ENCODE measurements around the gene LOXHD1.

Gene LOXHD1

GRCh38 chr18:46469186-46469915, 187.7 kb downstream of the LOXHD1 start:
- H3K4me2 ChIP-seq (ENCODE audit: low read length), result no peak overlapping the region
- no peak overlapping the region for H3K27ac ChIP-seq (ENCODE audit: low read depth, low read length, poor library complexity, severe bottlenecking)
- H3F3A ChIP-seq (ENCODE audit: insufficient read depth, low read length), result no peaks in the 10 kb centered on the region
- H3K4me3 ChIP-seq (ENCODE audit: low read depth, low read length, poor library complexity, severe bottlenecking), result no peak overlapping the region
- H3K79me2 ChIP-seq (ENCODE audit: insufficient read depth, low read length), result no peaks in the 10 kb centered on the region
- TF ChIP-seq CTCF (IDR thresholded peaks at IDR 0.05; ENCODE audit: low read length), result no peak
- H3K27me3 ChIP-seq (ENCODE audit: insufficient read depth, low read length), result no peaks in the 10 kb centered on the region
- no peaks in the 10 kb centered on the region for H3K9me3 ChIP-seq (ENCODE audit: low read length)
- no peaks in the 10 kb centered on the region for H4K20me1 ChIP-seq (ENCODE audit: insufficient read depth, low read length)
- H3K9me2 ChIP-seq (ENCODE audit: low read depth, low read length), result no peaks in the 10 kb centered on the region
- H3K4me1 ChIP-seq (ENCODE audit: insufficient read depth, low read length, severe bottlenecking), result no peaks in the 10 kb centered on the region
- H2AFZ ChIP-seq (ENCODE audit: low read length), result no peak overlapping the region
- no peak overlapping the region for H3K9ac ChIP-seq (ENCODE audit: low read length)
- no peaks in the 10 kb centered on the region for H3K36me3 ChIP-seq (ENCODE audit: insufficient read depth, low read length)

- Histone ChIP-seq H3K4me1 (ENCODE audit: insufficient read depth, low read length, severe bottlenecking) (no peaks in the 10 kb centered on the region), H3K36me3 (ENCODE audit: insufficient read depth, low read length) (no peaks in the 10 kb centered on the region), H3F3A (ENCODE audit: insufficient read depth, low read length) (no peaks in the 10 kb centered on the region), H2AFZ (ENCODE audit: low read length) (no peak overlapping the region), H3K9me3 (ENCODE audit: low read length) (no peaks in the 10 kb centered on the region), H3K9me2 (ENCODE audit: low read depth, low read length) (no peaks in the 10 kb centered on the region), H3K9ac (ENCODE audit: low read length) (no peak overlapping the region), H3K79me2 (ENCODE audit: insufficient read depth, low read length) (no peaks in the 10 kb centered on the region), H3K4me3 (ENCODE audit: low read depth, low read length, poor library complexity, severe bottlenecking) (no peak overlapping the region), H4K20me1 (ENCODE audit: insufficient read depth, low read length) (no peaks in the 10 kb centered on the region), H3K4me2 (ENCODE audit: low read length) (no peak overlapping the region), H3K27ac (ENCODE audit: low read depth, low read length, poor library complexity, severe bottlenecking) (no peak overlapping the region), H3K27me3 (ENCODE audit: insufficient read depth, low read length) (no peaks in the 10 kb centered on the region)
- TF ChIP-seq EZH2 (IDR thresholded peaks at IDR 0.05; ENCODE audit: borderline replicate concordance, low read length), result no peak
- TF ChIP-seq CTCF (IDR thresholded peaks at IDR 0.05; ENCODE audit: low read length), result no peak
These were observed 188.4 kb downstream of the LOXHD1 start for GRCh38 chr18:46468426-46469180.

- TF ChIP-seq EZH2 (IDR thresholded peaks at IDR 0.05; ENCODE audit: borderline replicate concordance, low read length) (no peak), CTCF (IDR thresholded peaks at IDR 0.05; ENCODE audit: low read length) (no peak)
- H4K20me1 ChIP-seq (ENCODE audit: insufficient read depth, low read length), result no peaks in the 10 kb centered on the region
- no peak overlapping the region for H3K27ac ChIP-seq (ENCODE audit: low read depth, low read length, poor library complexity, severe bottlenecking)
- H3K9me2 ChIP-seq (ENCODE audit: low read depth, low read length), result no peaks in the 10 kb centered on the region
- no peak overlapping the region for H3K4me3 ChIP-seq (ENCODE audit: low read depth, low read length, poor library complexity, severe bottlenecking)
- H3K79me2 ChIP-seq (ENCODE audit: insufficient read depth, low read length), result no peaks in the 10 kb centered on the region
- H2AFZ ChIP-seq (ENCODE audit: low read length), result no peak overlapping the region
- no peaks in the 10 kb centered on the region for H3K9me3 ChIP-seq (ENCODE audit: low read length)
- no peaks in the 10 kb centered on the region for H3K4me1 ChIP-seq (ENCODE audit: insufficient read depth, low read length, severe bottlenecking)
- no peaks in the 10 kb centered on the region for H3F3A ChIP-seq (ENCODE audit: insufficient read depth, low read length)
- no peak overlapping the region for H3K4me2 ChIP-seq (ENCODE audit: low read length)
- H3K27me3 ChIP-seq (ENCODE audit: insufficient read depth, low read length), result no peaks in the 10 kb centered on the region
- no peaks in the 10 kb centered on the region for H3K36me3 ChIP-seq (ENCODE audit: insufficient read depth, low read length)
- H3K9ac ChIP-seq (ENCODE audit: low read length), result no peak overlapping the region
These were observed 190.5 kb downstream of the LOXHD1 start for GRCh38 chr18:46466234-46467160.
